Activated CD4-positive, CD25-positive, alpha-beta regulatory T cell (primary cell): ENCODE measurements around the gene MRAP.

Source experiments
- DNase-seq, 4 experiments: peaks; one replicate each; lab custom pipeline; 2025; lab: John Stamatoyannopoulos, UW

Gene MRAP

GRCh38 chr21:32322676-32323075 is 24.0 kb downstream of the MRAP start:
- DNase-seq: no peak

DNA sequence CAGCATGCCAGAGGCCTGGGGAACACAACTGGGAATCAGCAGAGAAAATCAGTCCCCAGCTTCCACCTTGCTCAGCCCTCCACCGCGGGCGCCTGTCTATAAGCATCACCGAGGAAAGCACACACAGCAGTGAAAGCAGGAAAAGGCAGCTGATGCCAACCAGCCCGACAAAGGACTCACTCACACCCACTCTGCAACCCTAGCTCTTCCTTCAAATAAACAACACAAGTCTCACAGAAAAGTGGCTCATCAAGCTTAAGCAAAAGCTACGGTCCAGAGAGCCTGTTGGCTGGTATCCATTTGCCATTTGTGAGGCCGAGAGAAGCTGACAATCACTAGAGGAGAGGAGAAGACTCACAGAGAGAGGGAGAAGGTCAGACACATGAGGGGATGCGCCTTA is 27.1 kb downstream of the MRAP start:
- no peak for DNase-seq

DNA sequence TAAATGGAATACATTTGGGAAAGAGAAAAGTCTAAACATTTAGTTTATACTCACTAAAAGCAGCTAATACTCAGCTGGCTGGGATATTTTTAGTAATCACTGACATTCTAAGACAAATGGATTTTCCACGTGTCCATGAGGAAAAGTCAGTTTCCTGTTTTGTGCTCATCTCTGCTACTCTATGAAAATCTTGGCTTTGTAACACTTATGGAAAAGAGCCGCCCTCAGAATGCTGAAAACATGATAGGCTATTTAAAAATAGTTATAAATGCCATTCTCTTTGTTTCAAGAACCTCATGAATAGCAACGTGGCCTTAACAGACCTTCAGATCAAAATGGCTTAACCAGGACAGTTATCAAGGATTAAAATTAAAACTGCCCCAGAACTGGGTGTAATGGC is 29.9 kb downstream of the MRAP start:
- DNase-seq: no peak

DNA sequence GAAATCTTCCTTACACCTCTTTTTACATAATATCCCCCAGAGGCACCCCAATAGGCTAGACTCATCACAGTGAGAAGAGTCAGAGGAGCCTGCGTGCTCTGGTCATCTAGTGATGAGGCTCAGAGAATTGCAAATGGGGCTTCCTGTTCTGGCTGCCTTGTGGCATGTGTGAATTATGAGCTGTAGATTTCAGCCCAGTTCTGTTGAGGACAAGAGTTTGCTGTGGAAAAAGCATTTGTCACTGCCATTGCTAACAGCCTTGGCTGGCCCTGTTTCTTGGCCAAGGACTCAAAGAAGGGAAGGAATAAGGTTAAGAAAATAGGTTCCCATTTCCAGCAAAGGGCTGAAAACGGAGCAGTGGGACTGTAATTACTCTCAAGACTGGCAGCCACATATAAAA is 30.7 kb downstream of the MRAP start:
- no peak for DNase-seq

GRCh38 chr21:32329776-32330175 is 31.1 kb downstream of the MRAP start:
- DNase-seq: no peak

- no peak for DNase-seq
Measured at GRCh38 chr21:32330784-32331311, 32.2 kb downstream of the MRAP start.

GRCh38 chr21:32331444-32332305 is 33.0 kb downstream of the MRAP start:
- no peak for DNase-seq

- no peak for DNase-seq
Measured at GRCh38 chr21:32332463-32332951, 33.9 kb downstream of the MRAP start.

DNA sequence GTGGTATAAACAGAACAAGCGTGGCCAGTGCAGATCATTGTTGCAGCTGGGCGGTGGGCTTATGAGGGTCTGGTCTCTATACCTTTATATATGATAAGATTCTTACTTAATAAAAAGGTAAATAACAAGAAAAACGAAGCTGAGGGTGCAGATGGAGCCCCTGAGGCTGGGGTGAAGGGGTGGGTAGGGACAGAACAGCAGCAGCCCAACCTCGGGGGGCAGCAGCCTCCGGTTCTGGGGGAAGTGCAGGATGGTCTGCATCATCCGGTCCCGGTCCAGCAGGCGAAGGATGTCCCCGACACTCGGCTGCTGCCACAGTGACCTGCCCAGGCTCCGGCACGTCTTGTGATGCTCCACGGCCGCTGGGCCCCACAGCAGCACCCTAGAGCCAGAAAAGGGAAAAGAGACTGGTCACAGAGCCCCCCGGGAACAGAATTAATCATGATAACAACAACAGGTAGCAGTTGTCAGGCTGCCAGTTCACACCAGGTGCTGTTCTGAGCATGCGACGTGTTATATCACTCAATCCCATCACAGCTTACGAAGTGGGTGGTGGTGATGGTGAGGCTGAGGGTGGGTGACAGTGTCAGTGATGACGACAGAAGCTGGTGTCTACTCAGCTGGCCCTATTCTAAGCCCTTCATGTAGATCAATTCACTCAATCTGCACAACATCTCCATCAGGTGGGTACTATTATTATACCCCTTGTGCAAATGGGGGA is 35.5 kb downstream of the MRAP start:
- DNase-seq: no peak

GRCh38 chr21:32334980-32335531 is 36.4 kb downstream of the MRAP start:
- DNase-seq: no peak

GRCh38 chr21:32335601-32336575 is 37.2 kb downstream of the MRAP start:
- DNase-seq: no peak

GRCh38 chr21:32336711-32337110 is 38.1 kb downstream of the MRAP start:
- no peak for DNase-seq

GRCh38 chr21:32337206-32337605 is 38.6 kb downstream of the MRAP start:
- no peak for DNase-seq

- no peak for DNase-seq
Measured at GRCh38 chr21:32338209-32338921, 39.7 kb downstream of the MRAP start.

DNA sequence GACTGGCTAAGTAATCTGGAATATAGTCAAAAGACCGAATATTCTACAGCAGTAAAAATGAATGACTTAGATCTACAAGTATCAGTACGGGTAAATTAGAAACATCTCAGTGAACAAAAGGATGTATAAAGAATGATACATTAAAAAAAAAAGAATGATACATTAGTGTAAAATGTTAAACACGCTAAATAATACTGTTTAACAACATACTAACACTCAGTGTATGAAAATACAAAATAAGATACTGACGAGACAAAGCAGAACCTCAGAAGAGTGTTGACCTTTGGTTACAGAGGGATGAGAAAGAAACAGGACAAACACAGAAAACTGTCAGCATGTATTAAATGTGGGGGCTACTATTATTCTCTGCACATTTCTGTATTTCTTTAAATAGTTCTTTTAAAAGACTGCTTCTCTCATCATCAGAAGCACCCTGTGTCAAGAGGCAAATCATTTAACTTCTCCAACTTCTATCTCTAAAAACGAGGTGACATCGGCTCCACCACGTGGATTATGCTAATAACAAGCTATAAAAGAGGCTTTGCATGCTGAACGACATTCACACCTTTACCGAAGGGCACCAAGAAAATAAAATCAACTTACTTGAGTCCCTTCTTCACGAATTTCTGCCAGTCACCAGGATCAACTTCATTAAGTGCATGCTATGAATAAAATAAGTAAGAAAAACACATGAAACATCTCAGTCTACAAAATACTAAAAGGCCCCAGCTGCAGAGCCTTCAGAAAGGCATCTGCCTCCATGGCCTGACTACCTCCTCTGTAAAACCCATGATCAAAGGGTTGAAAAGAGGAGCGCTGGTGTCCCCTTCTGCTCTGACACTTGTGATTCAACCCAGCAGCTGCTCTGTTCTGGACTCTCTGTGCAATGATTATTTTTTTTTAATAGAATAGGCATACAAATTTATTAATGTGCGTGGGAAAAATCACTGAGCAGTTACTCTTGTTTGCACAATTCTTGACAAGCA is 42.5 kb downstream of the MRAP start:
- no peak for DNase-seq

GRCh38 chr21:32346951-32347350 is 48.3 kb downstream of the MRAP start:
- no peak for DNase-seq

DNA sequence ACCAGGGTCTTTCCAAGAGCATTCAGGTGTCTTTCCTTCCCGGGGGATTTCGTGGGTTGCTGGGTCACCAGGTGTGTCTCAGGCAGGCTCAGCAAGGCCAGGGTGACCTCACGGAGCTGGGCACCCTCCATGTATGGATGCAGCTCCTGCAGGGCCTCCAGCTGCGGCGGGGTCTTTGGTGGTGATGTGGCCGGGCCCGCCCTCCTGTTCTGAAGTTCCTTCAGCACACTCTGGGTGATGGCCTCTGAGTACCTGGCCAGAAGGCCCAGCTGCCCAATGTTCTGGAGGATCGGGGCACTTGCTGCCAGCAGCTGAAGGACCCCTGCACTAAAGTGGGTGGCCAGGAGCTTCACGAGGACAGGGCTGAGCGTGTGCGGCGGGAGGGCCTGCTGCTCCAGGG is 48.7 kb downstream of the MRAP start:
- no peak for DNase-seq

- no peak for DNase-seq
Measured at GRCh38 chr21:32347977-32348376, 49.3 kb downstream of the MRAP start.

DNA sequence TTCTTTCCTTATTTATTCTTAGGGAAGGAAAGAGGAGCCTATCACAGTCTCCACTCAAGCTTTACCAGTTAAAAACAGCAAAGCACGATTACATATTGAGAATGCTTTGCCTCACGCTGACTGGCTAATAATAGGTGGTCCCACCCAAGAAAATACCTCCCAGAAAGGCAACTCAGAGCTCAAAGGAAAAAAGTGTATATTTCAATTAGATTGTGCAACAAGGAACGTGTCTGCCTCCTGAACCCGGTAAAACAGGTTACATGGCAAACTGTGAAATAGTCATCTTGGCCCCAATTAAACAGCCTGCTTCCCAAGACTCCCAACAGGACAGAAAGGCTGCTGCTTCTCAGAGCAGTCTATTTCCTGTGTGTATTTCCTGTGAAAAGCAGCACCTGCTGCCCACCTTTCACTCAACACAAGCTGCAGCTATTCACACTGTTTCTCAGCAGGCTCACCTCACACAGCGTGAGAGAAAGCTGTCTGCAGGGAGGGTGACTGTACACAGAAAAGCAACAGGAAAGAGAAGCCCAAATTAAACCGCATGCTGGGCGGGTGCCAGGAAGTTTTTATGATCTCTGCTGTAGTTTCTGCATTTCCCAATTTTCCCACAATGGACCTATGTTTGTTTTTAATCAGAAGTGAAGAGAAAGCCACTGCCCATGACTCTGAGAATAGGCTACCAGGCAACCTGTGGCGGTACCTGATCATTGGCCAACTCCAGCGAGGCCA is 50.1 kb downstream of the MRAP start:
- DNase-seq: no peak
